Ovary (tissue), 3 donors: ENCODE data around the gene PMFBP1.

Source experiments
- CTCF ChIP-seq, 3 donors: fragments of 450-650 bp in 2 of 3; fragments of 200-600 bp in 1 of 3; IDR thresholded peaks; one replicate each; pipeline versions ENCODE4 v1.5.1 to v1.8.0; 2016 to 2022; ENCODE audit warnings: antibody characterized with exemption in 3 of 3, mild to moderate bottlenecking in 1 of 3
- EP300 ChIP-seq: sonication (generic); formaldehyde crosslinking; IDR thresholded peaks from one replicate; pipeline ENCODE4 v1.6.1; 2017; ENCODE audit warnings: antibody characterized with exemption
- donor health status: DM: no; HTN: no; CAD: no.

DNA sequence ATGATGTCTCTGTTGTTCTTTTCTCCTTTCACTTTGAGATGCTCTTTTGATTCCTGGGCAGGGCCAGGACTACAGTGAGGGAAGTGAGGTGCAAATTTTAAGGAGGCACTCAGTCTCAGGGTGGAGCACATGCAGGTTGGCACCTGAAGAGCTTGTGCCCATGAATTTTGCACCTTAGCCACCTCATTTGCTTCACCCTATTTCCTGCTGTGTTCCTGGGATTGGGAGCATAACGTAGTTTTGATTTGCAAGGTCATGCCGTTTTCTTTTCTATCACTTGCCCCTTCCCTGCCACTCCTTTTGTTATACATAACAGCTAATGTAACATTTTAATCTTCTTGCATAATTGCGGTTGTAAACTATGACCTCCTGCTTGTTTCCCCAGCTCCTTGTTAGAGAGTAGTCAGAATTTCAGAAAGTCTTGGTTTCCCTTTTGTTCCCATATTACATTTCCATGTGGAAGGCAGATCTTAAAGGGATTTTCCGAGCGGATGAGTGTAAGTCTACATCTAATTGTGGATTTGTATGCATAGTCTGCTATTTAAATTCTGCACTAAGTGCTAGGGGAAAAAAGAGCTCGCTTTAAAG is 9.8 kb downstream of the PMFBP1 start:
- no peak for TF ChIP-seq CTCF (IDR thresholded peaks at IDR 0.05)
- TF ChIP-seq EP300 = no peak
